Pons (tissue), 1 donor: ENCODE data around the gene CD300LF.

Experiments
- DNase-seq: peaks from one replicate; pipeline ENCODE4 v3.0.0-alpha.2; 2016; ENCODE audit warnings: low spot score

Gene CD300LF

DNA sequence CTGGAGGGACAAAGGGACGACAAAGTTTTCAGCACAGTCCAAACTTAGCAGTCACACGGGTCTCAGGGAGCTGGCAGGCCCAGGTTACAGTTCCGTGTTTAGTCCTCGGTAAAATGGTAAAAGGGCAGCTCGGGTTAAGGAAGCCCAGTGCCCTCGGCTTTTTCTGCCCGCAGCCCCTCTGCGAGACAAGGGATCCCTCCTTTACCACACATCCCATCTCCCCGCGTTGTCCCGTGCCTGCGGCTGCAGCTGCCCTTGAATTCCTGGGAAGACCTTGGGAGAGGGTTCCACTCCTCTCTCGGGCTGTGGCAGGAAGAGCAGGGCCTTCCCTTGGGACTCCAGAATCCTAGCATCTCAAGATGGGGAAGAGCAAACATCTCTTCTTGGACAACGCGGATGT is 17.1 kb upstream of the CD300LF start:
- no peak for DNase-seq

DNA sequence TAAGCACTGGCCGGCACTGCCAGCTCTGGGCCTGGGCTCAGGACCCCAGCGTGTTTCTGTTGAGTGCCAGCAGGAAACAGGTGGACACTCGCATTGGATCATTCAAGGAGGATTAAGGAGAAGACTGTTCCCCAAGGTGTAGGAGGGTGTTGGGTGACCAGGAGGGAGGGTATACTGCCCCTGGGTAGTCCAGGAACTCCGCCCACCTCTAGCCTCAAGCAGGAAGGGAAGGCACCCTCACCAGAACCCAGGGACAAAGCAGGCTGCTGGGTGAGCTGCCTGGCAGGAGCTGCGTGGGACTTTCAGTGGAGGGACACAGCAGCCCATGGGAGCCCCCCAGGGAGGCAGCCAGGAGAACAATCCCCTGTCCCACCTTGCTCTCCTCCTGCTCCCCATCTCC is 16.6 kb upstream of the CD300LF start:
- DNase-seq = no peak

DNA sequence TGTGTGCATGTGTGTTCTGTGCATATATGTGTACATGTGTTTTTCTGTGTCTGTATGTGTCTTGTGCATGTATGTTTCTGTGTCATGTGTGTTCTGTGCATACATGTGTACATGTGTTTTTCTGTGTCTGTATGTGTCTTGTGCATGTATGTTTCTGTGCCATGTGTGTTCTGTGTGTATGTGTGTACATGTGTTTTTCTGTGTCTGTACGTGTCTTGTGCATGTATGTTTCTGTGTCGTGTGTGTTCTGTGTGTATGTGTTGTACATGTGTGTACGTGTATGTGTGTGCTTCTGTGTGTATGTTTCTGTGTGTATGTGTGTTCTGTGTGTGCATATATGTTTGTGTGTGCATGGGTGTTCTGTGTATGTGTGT is 16.0 kb upstream of the CD300LF start:
- no peak for DNase-seq

DNA sequence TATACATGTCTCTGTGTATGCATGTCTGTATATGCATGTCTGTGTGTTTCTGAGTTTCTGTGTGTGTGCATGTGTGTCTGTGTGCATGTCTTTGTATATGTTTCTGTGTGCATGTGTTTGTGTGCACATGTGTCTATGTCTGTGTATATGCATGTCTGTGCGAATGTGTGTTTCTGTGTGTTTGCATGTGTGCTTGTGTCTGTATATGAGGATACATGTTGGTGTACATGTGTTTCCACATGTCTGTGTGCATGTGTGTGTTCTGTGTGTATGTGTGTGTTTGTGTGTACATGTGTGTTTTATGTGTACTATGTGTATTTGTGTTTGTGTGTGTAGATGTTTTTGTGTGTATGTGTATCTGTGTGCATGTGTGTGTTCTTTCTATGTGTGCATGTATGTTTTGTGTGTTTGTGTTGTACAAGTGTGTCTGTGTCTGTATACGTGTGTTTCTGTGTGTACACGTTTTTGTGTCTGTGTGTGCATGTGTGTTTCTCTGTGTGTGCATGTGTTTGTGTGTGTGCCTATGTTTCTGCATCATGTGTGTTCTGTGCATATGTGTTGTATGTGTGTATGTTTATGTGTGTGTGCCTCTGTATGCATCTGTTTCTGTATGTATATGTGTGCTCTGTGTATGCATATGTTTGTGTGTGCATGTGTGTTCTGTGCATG is 15.4 kb upstream of the CD300LF start:
- no peak for DNase-seq

DNA sequence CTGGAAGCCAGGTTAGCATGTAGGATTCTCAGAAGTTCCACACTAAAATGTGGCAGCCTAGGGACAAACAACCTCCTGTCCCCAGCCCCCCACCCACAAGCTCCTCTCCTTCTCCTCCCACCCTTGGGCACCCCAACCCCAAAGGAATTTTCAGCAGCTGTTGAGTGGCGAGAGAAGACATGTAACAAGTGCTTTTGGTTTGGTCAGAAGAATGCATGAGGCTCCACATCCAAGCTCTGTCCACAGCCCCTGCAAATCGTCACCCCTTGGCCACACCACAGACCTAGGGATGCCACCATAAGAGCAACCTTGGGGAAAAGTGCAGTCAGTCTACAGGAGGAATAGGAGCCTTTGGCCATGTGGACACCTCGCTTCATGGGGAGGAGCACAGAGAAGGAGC is 12.4 kb upstream of the CD300LF start:
- DNase-seq = no peak

DNA sequence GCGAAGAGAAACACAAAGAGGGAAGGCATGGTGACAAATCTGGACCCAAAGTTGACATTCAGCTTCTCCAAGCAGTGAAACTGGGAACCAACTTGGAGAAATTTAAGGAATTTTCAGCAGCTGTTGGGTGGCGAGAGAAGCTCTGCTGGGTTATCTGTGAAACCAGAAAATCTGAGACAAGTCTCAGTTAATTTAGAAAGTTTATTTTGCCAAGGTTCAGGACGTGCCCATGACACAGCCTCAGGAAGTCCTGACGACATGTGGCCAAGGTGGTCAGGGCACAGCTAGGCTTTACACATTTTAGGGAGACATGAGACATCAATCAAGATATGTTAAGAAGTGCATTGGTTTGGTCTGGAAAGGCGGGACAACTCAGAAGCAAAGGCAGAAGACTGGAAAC is 11.2 kb upstream of the CD300LF start:
- no peak for DNase-seq

DNA sequence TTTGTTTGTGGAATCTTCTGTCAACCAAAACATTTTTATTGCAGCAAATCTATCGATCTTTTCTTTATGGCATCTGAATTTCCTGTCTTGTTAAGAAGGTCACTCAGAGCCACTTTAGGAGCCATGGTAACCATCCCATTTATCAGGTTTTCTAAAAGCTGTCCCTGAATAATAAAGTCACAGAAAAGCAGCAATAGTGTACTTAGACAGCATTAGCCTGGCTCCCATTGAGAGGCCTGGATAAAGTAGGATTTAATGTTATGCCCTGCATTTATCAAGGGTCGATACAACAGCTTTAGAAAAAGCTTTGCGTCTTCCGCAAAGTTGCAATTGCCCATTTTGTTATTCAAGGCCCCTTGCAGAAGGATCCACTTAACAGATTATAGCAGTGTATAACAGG is 10.1 kb upstream of the CD300LF start:
- no peak for DNase-seq

DNA sequence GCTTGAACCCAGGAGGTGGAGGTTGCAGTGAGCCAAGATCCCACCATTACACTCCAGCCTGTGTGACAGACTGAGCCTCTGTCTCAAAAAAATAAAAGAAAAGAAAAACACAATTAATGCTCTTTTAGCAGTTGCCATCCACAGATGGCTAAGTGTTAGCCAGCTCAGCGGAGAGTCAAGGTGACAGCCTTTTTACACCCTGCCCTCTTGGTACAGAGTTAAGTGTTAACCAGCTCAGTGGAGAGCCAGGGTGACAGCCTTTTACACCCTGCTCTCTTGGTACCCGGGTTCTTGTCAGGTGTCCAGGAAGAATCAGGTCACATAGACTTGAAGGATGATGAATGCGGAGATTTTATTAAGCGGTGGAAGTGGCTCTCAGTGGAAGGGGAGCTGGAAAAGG is 7.8 kb upstream of the CD300LF start:
- no peak for DNase-seq

DNA sequence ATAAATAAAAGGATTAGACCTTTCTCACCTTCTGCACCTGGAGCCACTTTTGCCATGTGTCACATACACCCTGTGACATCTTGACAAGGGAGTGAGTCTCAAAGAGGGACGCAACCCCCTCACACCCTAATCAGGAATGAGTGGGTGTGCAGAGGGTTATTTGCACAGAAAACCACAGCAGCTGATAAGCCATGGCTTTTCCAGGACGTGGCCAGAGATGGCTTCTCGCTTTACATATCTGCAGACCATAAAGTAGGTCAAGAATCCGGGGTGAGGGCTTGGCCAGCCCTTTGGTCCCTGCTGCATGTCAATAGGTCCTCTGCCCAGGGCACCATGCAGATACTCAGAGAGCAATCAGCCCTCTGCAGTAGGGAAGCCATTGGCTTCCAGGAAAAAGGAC is 2.4 kb upstream of the CD300LF start:
- DNase-seq = no peak

DNA sequence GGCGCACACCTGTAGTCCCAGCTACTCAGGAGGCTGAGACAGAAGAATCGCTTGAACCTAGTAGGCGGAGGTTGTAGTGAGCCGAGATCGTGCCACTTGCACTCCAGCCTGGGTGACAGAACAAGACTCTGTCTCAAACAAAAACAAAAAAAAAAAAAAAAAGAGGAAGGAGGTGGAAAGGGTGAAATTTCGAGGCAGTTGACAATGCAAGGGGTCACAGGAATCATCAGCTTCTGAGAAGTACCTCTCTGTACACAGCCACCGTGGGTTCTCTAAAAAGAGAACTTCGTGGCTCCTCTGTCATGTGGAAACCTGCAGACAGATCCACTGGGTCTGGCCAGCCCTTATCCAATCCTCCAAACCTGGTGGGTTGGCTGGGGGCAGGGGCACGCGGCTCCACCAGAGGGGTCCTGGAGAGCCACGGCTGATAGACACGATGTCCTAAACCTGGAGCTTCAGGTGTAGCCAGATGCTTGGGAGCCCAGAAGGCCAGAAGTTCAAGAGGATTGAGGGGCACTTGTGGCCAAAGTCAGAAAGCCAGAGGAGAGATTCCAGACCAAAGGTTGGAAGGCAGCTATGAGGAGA is 540 bp upstream of the CD300LF start:
- DNase-seq = peak; percentile 22

DNA sequence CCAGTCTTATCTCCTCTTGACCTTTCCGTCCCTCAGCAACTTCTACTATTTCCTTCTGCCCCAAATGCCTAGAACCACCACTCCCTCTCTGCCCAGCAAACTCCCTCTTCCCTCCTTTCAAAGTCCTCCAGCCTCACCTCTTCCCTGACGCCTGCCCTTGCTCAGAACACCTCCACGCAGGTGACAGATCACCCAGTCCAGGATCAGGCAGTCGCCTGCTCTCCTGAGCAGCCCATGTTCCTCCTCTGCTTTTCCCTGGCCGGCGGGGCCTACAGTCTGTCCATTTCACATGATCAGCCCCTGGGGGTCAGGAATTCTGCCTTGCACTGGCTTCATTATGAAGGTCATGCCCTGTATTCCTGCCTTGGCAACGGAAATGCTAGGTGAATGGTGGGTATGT is 422 bp downstream of the CD300LF start:
- DNase-seq = no peak

DNA sequence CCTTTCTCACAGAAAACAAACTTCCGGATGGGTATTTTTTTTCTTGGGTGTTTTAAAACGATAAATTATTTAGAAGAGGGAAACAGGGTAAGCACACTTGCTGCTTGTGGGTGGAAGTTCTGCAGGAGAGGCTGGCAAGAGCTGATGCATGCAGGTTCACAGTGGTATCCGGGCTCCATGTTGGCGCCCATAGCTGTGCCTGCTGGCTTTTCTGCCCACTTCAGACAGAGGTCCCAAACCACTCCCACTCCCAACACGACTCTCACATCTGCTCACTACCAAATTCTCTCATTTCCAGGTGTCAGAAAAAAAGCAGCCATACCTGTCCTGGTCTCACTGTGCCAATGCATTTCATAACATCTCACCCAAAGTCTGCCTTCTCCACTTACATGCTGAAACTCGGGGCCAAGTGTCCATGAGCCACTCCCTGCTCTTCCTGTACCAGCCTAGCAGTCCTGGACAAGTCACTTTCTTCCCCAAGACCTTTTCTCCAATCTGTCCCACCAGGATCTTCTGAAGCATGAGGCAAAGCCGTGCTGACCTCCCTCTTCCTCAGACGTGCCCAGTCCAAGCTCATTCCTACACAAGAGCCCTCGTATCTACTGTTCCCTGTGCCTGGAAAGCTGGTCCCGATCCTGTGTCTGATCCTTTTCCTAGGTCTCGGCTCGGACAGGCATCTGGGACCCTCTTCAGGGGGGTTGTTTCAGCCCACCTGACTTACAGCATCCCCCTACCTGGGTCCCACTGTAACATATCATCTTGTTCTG is 1.5 kb downstream of the CD300LF start:
- no peak for DNase-seq

DNA sequence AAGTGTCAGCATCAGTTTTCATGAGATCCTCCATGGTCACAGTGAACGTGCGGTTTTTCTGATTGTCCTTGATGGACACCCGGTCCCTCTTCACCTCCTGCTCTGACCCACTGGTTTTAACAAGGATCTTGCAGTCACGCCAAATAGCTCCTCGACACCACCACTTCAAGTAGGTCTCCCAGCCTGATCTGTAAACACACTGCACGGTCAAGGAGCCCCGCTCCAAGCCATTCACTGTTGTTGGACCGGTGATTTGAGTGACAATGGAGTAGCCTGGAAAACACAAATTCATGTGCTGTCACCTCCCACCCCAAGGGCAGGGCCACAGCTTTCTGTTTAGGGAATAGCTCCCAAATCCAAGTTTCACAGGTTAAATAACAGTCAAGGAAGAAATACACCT is 8.2 kb downstream of the CD300LF start:
- no peak for DNase-seq

DNA sequence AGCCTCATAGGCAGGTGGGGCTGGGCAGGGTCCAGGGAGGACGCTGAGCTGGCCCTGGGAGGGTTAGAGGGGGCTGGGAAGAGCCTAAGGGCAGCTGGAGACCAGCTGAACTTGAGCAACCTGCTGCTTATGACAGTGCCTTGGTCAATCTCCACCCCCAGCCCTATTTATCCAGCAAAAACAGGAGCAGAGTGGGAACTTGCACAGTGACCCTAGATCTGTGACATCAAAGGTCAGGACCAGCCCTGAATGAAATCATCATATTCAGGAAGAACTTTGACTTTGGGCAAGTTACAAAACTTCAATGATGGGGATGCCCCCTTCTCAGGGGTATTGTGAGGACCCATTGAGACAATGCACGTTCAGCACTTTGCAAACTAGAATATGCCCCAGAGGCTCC is 9.4 kb downstream of the CD300LF start:
- no peak for DNase-seq

DNA sequence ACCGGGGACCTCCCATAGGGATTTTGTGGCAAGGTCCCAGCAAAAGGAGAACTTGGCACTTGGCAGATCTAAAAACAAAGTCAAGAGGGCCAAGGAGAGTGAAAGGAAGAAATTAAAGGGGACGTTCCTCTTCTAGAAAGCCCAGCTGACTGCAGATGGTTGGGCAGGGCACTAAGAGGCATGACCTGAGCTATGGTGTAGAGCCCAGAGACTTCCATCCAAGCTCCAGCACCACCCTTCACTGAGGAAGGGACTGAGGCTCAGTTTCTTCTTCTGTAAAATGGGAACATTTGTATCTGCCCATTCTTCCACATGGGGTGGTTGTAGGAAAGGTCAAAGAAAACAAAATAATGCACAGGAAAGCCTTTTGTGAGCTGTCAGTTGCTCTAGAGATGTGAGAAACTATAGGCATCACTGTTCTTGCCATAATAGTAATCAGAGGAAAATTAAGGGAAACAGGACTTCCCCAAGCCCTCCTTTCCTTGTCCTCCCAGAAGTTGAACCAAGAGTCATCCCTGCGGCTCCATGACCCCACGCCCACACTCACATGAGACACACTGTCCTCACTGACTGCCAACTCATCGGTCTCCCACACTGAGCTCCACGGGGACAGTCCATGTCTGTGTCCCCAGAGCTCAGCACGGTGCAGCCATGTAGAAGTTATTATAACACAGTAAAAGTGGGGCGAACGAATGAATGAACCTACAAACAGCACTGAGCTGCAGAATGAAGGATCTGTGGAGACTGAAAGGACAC is 10.4 kb downstream of the CD300LF start:
- DNase-seq = peak; percentile 19

DNA sequence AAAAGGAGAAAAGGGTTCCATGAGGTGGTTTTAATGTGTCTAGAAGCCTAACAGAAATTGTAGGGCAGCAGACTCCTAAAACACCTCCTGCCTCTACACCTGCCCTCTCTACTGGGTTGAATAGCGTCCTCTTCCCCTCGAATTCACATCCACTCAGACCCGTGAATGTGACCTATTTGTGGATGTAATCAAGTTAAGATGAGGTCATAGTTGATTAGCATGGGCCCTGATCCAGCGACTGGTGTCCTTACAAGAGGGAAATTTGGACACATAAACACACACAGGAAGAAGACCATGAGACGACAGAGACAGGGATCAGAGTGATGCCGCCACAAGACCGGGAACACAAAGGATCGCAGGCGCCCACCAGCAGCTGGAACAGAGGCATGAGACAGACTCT is 13.5 kb downstream of the CD300LF start:
- no peak for DNase-seq

DNA sequence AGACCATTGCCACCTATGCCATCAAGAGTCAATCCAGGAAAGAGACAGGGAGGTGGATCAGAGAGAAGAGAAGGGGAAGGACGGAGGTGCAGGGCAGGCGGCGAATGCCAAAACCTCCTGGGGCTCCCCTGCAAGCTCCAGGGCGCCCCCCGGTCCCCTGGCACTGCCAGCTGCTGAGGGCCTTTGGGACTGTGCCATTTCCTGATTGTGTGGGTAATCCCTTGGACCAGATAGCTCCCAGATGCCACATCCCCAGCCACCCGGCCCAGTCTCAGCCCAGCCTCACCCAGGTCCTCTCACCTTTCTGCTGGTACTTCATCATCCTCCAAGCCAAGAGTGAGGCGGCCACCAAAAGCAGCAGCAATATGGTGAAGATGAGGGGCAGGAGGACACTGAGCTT is 14.7 kb downstream of the CD300LF start:
- DNase-seq = no peak

DNA sequence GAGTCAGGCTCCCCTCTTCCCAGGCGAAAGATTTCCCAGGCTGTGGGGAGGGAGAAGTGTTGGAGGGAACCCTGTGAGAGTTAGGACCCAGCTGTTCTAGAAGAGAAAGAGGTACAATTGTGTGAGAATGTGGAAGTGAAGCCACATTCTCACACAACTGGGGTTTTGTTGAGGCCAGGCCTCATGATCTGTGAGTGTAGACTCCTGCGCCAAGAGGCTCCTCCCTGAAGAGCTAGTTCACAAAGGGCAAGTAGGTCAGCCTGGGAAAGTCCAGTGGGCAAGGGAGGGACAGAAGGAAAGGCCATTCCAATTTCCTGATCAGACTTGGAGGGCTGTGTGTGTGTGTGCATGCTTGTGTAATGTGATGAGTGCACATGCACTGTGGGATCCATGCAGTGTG is 15.2 kb downstream of the CD300LF start:
- DNase-seq = no peak

DNA sequence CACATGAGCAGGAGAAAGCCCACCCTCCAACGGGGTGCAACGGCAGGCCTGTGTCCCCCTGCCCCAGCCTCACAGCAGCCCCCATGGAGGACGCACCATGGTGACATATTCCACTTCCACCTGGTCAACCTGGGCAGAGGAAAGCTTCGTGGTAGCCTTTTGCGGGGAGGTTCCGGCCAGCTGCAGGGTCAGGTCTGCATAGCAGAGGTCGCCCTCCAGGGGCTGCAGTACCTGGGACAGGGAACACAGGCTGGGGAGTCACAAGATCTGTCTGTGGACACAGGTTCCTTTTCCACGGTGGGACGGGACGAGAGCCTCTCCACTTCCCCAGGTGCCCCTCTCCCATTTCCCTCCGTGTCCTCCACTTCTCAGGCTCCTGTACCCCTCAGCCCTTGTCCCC is 17.1 kb downstream of the CD300LF start:
- no peak for DNase-seq

DNA sequence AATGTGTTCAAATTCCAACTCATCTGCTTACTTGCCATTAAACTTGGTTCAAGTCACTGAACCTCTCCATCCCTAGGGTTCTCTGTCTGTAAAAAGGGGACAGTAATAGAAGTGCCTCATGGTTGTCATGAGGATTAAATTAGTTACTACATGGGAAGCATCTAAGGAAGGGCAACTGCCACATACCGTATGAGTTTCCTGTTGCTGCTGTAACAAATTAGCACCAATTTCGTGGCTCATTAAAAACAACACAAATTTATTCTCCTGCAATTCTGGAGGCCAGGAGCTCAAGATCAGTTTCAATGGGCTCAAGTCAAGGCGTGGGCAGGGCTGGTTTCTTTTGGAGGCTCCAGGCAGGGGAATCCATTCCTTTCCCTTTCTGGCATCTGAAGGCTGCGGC is 18.6 kb downstream of the CD300LF start:
- no peak for DNase-seq

DNA sequence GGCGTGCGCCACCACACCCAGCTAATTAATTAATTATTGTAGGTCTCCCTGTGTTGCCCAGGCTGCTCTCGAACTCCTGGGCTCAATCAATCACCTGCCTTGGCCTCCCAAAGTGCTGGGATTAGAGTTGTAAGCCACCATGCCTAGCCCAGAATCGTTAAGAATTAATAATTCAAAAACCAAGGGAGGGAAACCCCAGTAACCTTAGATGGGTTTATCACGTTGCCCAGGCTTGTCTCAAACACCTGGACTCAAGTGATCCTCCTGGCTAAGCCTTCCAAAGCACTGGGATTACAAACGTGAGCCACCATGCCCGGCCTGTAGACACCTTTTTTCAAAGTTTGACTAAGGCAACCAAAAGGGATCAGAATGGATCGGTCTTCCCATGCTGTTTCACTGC is 21.6 kb downstream of the CD300LF start:
- no peak for DNase-seq

DNA sequence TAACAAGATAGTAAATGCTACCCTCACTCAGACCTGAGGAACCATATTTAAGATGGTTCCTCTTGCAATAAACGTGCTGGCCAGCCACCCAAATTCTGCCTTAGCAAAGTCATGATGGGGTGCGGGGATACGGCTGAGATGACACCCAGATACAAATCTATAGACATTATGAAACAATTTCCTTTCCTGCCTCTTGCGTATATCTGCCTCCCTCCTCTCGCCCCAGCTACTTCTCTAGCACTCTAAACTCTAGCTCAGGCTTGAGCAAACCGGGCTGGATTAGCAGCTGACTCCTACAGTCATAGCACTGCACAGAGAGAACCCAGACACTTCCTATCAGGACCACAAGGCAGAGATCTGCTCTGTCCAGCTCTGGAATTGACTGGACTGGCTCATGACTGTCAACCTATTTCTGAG is 22.3 kb downstream of the CD300LF start:
- peak; percentile 62 for DNase-seq

DNA sequence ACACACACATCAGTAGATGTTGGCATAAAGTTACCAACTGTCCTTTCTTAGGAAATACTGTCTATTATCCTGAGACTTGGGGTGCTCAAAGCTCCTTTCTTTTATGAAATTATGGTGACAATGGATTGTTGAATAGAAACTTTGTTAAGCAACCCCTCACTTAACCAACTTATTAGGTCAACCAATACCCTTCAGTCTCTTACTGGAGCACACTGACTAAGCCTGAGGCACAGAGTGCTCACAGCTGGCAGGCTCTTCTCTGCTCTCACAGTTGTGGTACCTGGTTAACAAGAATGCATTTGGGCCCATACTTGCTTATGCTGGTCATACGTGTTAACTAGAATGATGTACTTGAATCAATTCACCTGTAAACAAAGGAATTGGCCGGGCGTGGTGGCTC is 24.8 kb downstream of the CD300LF start:
- DNase-seq = no peak
